ENCODE results near the gene GPX2. TPM values are rescaled to one million over a fixed set of nuclear protein-coding genes. Genes with fewer than 3 reads are reported as not detected.

The GPX2 gene
- polyA plus RNA-seq, 1 donor from 2014 or later: not detected

- Histone ChIP-seq H3K36me3 (ENCODE audit: insufficient read depth, low read length) (no peaks in the 10 kb centered on the region), H3F3A (ENCODE audit: insufficient read depth, low read length, poor library complexity, severe bottlenecking) (no peaks in the 10 kb centered on the region), H3K9ac (ENCODE audit: low read length) (no peak overlapping the region), H3K27me3 (ENCODE audit: insufficient read depth, low read depth, low read length) (no peaks in the 10 kb centered on the region), H3K4me2 (ENCODE audit: low read length) (no peak overlapping the region), H4K20me1 (ENCODE audit: insufficient read depth) (no peaks in the 10 kb centered on the region), H3K9me3 (ENCODE audit: low read length) (no peaks in the 10 kb centered on the region), H3K4me3 (ENCODE audit: low read length) (no peak overlapping the region), H3K27ac (ENCODE audit: low read length) (no peak overlapping the region), H2AFZ (ENCODE audit: low read depth, low read length) (no peak overlapping the region), H3K9me2 (ENCODE audit: insufficient read depth, low read length) (no peaks in the 10 kb centered on the region), H3K79me2 (replicated peaks; ENCODE audit: insufficient read depth, low read length) (no peaks in the 10 kb centered on the region)
- TF ChIP-seq MXI1 (conservative IDR thresholded peaks at IDR 0.05; ENCODE audit: poor library complexity, severe bottlenecking) (no peak), EZH2 (IDR thresholded peaks at IDR 0.05; ENCODE audit: borderline replicate concordance, insufficient read depth, low read length, poor library complexity, severe bottlenecking) (no peak), POLR2AphosphoS5 (IDR thresholded peaks at IDR 0.05) (no peak), RAD21 (conservative IDR thresholded peaks at IDR 0.05) (no peak), TAF1 (IDR thresholded peaks at IDR 0.05; ENCODE audit: low read depth) (no peak), EP300 (conservative IDR thresholded peaks at IDR 0.05; ENCODE audit: poor library complexity, severe bottlenecking) (no peak)
- TF ChIP-seq, protein P1, sequence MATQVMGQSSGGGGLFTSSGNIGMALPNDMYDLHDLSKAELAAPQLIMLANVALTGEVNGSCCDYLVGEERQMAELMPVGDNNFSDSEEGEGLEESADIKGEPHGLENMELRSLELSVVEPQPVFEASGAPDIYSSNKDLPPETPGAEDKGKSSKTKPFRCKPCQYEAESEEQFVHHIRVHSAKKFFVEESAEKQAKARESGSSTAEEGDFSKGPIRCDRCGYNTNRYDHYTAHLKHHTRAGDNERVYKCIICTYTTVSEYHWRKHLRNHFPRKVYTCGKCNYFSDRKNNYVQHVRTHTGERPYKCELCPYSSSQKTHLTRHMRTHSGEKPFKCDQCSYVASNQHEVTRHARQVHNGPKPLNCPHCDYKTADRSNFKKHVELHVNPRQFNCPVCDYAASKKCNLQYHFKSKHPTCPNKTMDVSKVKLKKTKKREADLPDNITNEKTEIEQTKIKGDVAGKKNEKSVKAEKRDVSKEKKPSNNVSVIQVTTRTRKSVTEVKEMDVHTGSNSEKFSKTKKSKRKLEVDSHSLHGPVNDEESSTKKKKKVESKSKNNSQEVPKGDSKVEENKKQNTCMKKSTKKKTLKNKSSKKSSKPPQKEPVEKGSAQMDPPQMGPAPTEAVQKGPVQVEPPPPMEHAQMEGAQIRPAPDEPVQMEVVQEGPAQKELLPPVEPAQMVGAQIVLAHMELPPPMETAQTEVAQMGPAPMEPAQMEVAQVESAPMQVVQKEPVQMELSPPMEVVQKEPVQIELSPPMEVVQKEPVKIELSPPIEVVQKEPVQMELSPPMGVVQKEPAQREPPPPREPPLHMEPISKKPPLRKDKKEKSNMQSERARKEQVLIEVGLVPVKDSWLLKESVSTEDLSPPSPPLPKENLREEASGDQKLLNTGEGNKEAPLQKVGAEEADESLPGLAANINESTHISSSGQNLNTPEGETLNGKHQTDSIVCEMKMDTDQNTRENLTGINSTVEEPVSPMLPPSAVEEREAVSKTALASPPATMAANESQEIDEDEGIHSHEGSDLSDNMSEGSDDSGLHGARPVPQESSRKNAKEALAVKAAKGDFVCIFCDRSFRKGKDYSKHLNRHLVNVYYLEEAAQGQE (IDR thresholded peaks at IDR 0.05; ENCODE audit: borderline replicate concordance): no peak
Observed at GRCh38 chr14:64934338-64934929, 8.1 kb downstream of the GPX2 start.

DNA sequence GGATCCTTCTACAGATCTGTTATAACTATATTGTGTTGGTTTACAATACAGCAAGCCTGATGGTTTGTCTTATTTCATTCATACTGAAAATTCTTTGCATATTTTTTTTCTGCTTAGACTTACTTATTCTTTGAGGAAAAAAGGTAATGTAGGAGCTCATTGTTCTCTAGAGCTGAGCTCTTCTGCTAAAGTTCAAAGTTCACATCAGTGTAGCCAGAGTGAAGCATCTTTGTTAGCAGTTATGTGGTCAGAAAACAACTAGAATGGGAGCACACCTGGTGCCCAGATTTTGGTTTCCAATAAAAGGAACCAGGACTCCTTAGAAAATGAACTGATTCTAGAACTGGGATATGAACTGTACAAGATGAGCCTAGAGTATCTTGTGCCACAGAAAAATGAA lies 10.3 kb downstream of the GPX2 start:
- H3K27ac ChIP-seq (ENCODE audit: low read length): no peak overlapping the region
- no peak overlapping the region for H3K9ac ChIP-seq (ENCODE audit: low read length)
- no peaks in the 10 kb centered on the region for H3K9me3 ChIP-seq (ENCODE audit: low read length)
- no peak overlapping the region for H3K4me3 ChIP-seq (ENCODE audit: low read length)
- no peak overlapping the region for H3K4me2 ChIP-seq (ENCODE audit: low read length)
- no peaks in the 10 kb centered on the region for H3K36me3 ChIP-seq (ENCODE audit: insufficient read depth, low read length)
- no peak overlapping the region for H2AFZ ChIP-seq (ENCODE audit: low read depth, low read length)
- H3K79me2 ChIP-seq (replicated peaks; ENCODE audit: insufficient read depth, low read length): no peaks in the 10 kb centered on the region
- H4K20me1 ChIP-seq (ENCODE audit: insufficient read depth): no peaks in the 10 kb centered on the region
- TF ChIP-seq RAD21 (conservative IDR thresholded peaks at IDR 0.05) (no peak), SMC3 (conservative IDR thresholded peaks at IDR 0.05; ENCODE audit: poor library complexity) (no peak), EZH2 (IDR thresholded peaks at IDR 0.05; ENCODE audit: borderline replicate concordance, insufficient read depth, low read length, poor library complexity, severe bottlenecking) (no peak), POLR2AphosphoS5 (IDR thresholded peaks at IDR 0.05) (no peak), MXI1 (conservative IDR thresholded peaks at IDR 0.05; ENCODE audit: poor library complexity, severe bottlenecking) (no peak), EP300 (conservative IDR thresholded peaks at IDR 0.05; ENCODE audit: poor library complexity, severe bottlenecking) (no peak), TAF1 (IDR thresholded peaks at IDR 0.05; ENCODE audit: low read depth) (no peak)
- TF ChIP-seq, protein P1 (IDR thresholded peaks at IDR 0.05; ENCODE audit: borderline replicate concordance): no peak
- TF ChIP-seq, protein P2, sequence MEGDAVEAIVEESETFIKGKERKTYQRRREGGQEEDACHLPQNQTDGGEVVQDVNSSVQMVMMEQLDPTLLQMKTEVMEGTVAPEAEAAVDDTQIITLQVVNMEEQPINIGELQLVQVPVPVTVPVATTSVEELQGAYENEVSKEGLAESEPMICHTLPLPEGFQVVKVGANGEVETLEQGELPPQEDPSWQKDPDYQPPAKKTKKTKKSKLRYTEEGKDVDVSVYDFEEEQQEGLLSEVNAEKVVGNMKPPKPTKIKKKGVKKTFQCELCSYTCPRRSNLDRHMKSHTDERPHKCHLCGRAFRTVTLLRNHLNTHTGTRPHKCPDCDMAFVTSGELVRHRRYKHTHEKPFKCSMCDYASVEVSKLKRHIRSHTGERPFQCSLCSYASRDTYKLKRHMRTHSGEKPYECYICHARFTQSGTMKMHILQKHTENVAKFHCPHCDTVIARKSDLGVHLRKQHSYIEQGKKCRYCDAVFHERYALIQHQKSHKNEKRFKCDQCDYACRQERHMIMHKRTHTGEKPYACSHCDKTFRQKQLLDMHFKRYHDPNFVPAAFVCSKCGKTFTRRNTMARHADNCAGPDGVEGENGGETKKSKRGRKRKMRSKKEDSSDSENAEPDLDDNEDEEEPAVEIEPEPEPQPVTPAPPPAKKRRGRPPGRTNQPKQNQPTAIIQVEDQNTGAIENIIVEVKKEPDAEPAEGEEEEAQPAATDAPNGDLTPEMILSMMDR (IDR thresholded peaks at IDR 0.05; ENCODE audit: poor library complexity, severe bottlenecking): no peak
- H3K9me2 ChIP-seq (ENCODE audit: insufficient read depth, low read length): no peaks in the 10 kb centered on the region
- no peaks in the 10 kb centered on the region for H3F3A ChIP-seq (ENCODE audit: insufficient read depth, low read length, poor library complexity, severe bottlenecking)
- H3K27me3 ChIP-seq (ENCODE audit: insufficient read depth, low read depth, low read length): no peaks in the 10 kb centered on the region
